Breast epithelium (tissue), 4 donors: ENCODE results near the gene KCNG2. TPM values are rescaled to one million over a fixed set of nuclear protein-coding genes. Genes with fewer than 3 reads are reported as not detected.

Experiments used
- DNase-seq, 2 donors: peaks; one replicate each; pipeline ENCODE4 v3.0.0-alpha.2; 2019; ENCODE audit warnings: low spot score in 2 of 2
- H3K27ac ChIP-seq, 2 donors: fragments of 200-600 bp; sonication (generic) in 1 of 2; one replicate each; pipeline ENCODE4 v1.5.1; 2016 to 2019; ENCODE audit warnings: mild to moderate bottlenecking in 1 of 2
- H3K27me3 ChIP-seq, 2 donors: fragments of 200-600 bp; sonication (generic) in 1 of 2; one replicate each; pipeline versions ENCODE4 v1.5.1 to v1.6.0; 2017 to 2019; ENCODE audit warnings: control low read depth in 1 of 2, mild to moderate bottlenecking in 1 of 2
- H3K36me3 ChIP-seq: fragments of 200-600 bp; one replicate; pipeline ENCODE4 v1.5.1; 2019
- H3K4me1 ChIP-seq, 2 donors: fragments of 200-600 bp; sonication (generic); one replicate each; pipeline ENCODE4 v1.5.1; 2016 to 2019; ENCODE audit warnings: control low read depth in 1 of 2
- H3K4me3 ChIP-seq, 3 donors: fragments of 200-600 bp; sonication (generic); 1 replicate in 2 of 3; 2 replicates in 1 of 3; pipeline ENCODE4 v1.5.1; 2016 to 2019; ENCODE audit warnings: mild to moderate bottlenecking in 3 of 3, moderate library complexity in 2 of 3
- H3K9me3 ChIP-seq, 2 donors: fragments of 200-600 bp; sonication (generic) in 1 of 2; one replicate each; pipeline ENCODE4 v1.5.1; 2016 to 2019; ENCODE audit warnings: control low read depth in 1 of 2
- CTCF ChIP-seq, 3 donors: fragments of 450-650 bp; IDR thresholded peaks; one replicate each; pipeline ENCODE4 v1.5.1; 2016 to 2017; ENCODE audit warnings: antibody characterized with exemption in 3 of 3, mild to moderate bottlenecking in 3 of 3, moderate library complexity in 3 of 3
- POLR2A ChIP-seq: fragments of 450-650 bp; IDR thresholded peaks from one replicate; pipeline ENCODE4 v1.6.1; 2016; ENCODE audit warnings: antibody characterized with exemption, mild to moderate bottlenecking, moderate library complexity
- POLR2AphosphoS5 ChIP-seq, 3 donors: sonication (generic); formaldehyde crosslinking; IDR thresholded peaks; one replicate each; pipeline ENCODE4 v1.6.1; 2017; ENCODE audit warnings: antibody characterized with exemption in 3 of 3
- intact Hi-C: fragments of 100-400 bp; cut with DNase I; formaldehyde crosslinking; loops from one replicate; pipeline ENCODE4 v1.15.1; 2023; ENCODE audit warnings: low total_unique reads
- total RNA-seq, 3 donors: library from RNA; depleted of rRNA; stranded (reverse); fragments of >200 nt; gene quantifications; one replicate each; pipeline ENCODE4 v1.1.0, GENCODE V29; 2016

The KCNG2 gene
- total RNA-seq, 3 donors from 2014 or later = 0.32 to 1.6 (median 0.66) TPM

GRCh38 chr18:79787865-79788733 is 9.6 kb upstream of the KCNG2 start:
- Histone ChIP-seq H3K4me3 (peak overlapping the region in 2 of 3 donors; percentile 33 to 57), H3K27ac (no peak overlapping the region), H3K27me3 (peaks cover 6 to 72% of the 10 kb centered on the region in 2 donors), H3K9me3 (no peaks in the 10 kb centered on the region), H3K4me1 (peaks cover 0 to 12% of the 10 kb centered on the region in 2 donors), H3K36me3 (no peaks in the 10 kb centered on the region)
- intact Hi-C loops = no loop called here
- DNase-seq = peak in 1 of 2 donors; percentile 22
- TF ChIP-seq CTCF (IDR thresholded peaks at IDR 0.05) (no peak), POLR2AphosphoS5 (IDR thresholded peaks at IDR 0.05) (no peak), POLR2A (no peak)

GRCh38 chr18:79788734-79789085 is 9.0 kb upstream of the KCNG2 start:
- peaks cover 0 to 12% of the 10 kb centered on the region in 2 donors for H3K4me1 ChIP-seq
- H3K27ac ChIP-seq = no peak overlapping the region
- H3K9me3 ChIP-seq = no peaks in the 10 kb centered on the region
- TF ChIP-seq POLR2A (no peak), POLR2AphosphoS5 (IDR thresholded peaks at IDR 0.05) (no peak), CTCF (IDR thresholded peaks at IDR 0.05) (no peak)
- peak in 1 of 2 donors; percentile 46 for DNase-seq
- H3K36me3 ChIP-seq = no peaks in the 10 kb centered on the region
- intact Hi-C loops = no loop called here
- H3K27me3 ChIP-seq = peaks cover 6 to 71% of the 10 kb centered on the region in 2 donors
- H3K4me3 ChIP-seq = peak overlapping the region in 1 of 3 donors; percentile 57

GRCh38 chr18:79789091-79789891 is 8.4 kb upstream of the KCNG2 start:
- Histone ChIP-seq H3K4me1 (peaks cover 0 to 12% of the 10 kb centered on the region in 2 donors), H3K9me3 (no peaks in the 10 kb centered on the region), H3K4me3 (no peak overlapping the region), H3K27ac (no peak overlapping the region), H3K27me3 (peaks cover 6 to 65% of the 10 kb centered on the region in 2 donors), H3K36me3 (no peaks in the 10 kb centered on the region)
- TF ChIP-seq POLR2A = no peak
- no peak for TF ChIP-seq POLR2AphosphoS5 (IDR thresholded peaks at IDR 0.05)
- no peak for TF ChIP-seq CTCF (IDR thresholded peaks at IDR 0.05)
- intact Hi-C loops = no loop called here
- peak in 1 of 2 donors; percentile 40 for DNase-seq

- TF ChIP-seq CTCF (IDR thresholded peaks at IDR 0.05) (no peak), POLR2AphosphoS5 (IDR thresholded peaks at IDR 0.05) (no peak), POLR2A (no peak)
- H3K27ac ChIP-seq = peak overlapping the region in 1 of 2 donors; percentile 61
- peaks cover 0 to 12% of the 10 kb centered on the region in 2 donors for H3K4me1 ChIP-seq
- intact Hi-C loops = no loop called here
- no peaks in the 10 kb centered on the region for H3K36me3 ChIP-seq
- no peaks in the 10 kb centered on the region for H3K9me3 ChIP-seq
- no peak overlapping the region for H3K4me3 ChIP-seq
- peaks cover 6 to 58% of the 10 kb centered on the region in 2 donors for H3K27me3 ChIP-seq
- DNase-seq = peak in 1 of 2 donors; percentile 49
Measured at GRCh38 chr18:79789901-79790890, 7.5 kb upstream of the KCNG2 start.
